Measurements from ENCODE around the gene ZNF616. TPM values are rescaled to one million over a fixed set of nuclear protein-coding genes. Genes with fewer than 3 reads are reported as not detected.
"Not testable (repeated sequence)": the region's sequence is repeated elsewhere in the genome, so short reads cannot be mapped to it uniquely, and the experiment has no call there.

ZNF616 gene
- total RNA-seq, 2 donors from 2014 or later, result 5.4 to 11.6 TPM

DNA sequence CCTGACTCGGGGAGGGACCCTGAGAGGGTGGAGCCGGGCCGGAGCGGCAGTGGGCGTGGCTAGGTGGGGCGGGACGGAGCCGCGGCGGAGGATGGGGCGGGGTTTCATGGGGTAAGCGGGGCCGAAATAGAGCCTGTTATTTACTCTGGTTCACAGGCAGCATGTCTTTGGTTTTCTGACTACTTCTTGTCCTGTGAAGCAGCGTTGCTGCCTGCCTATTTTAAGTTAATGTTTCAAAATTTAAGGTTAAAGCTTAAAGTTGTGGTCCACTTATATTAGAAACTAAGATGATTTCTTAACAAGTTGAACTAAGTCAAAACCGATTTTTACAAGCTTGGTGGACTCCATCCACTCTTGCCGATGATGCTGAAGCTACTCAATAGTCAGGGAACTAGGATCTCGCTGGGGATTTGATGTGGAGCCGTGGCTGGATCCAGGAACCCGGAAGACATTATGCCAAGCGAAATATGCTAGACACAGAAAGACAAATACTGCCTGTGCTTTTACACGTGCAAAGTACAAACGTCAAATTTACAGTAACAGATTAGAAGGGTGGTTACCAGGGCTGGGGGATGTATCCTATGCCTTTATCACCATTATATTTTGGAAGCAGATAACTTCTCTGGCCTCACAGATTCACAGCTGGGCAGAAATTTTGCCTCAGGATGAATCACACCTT, 433 bp upstream of the ZNF616 start:
- peaks cover 5% of the 10 kb centered on the region for H3K9me3 Mint-ChIP-seq
- no peaks in the 10 kb centered on the region for H3K27me3 Mint-ChIP-seq
- peak; percentile 98 for ATAC-seq (replicated peaks)
- H3K36me3 Mint-ChIP-seq (ENCODE audit: low read depth), result peaks cover 16% of the 10 kb centered on the region
- H3K4me3 Mint-ChIP-seq, result peak overlapping the region; percentile 99
- H3K27ac Mint-ChIP-seq, result peak overlapping the region; percentile 94
- H3K4me1 Mint-ChIP-seq, result peaks cover 17% of the 10 kb centered on the region

DNA sequence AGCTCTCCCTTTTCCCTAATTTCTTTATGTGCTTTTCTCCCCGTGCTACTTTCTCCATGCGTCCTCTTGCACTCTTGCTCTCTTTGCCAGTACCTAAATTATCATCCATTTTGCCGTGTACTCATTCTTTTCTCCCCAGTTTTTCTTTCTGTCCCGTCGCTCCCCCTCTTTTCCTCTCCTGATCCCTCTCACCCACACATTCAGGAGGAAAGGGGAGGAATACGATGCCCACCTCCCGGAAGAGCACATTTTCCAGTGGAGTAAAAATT, 821 bp downstream of the ZNF616 start:
- no peaks in the 10 kb centered on the region for H3K27me3 Mint-ChIP-seq
- H3K4me1 Mint-ChIP-seq, result peaks cover 21% of the 10 kb centered on the region
- H3K36me3 Mint-ChIP-seq (ENCODE audit: low read depth), result peaks cover 25% of the 10 kb centered on the region
- peak overlapping the region; percentile 99 for H3K4me3 Mint-ChIP-seq
- ATAC-seq (replicated peaks), result no peak
- H3K27ac Mint-ChIP-seq, result peak overlapping the region; percentile 94
- peaks cover 5% of the 10 kb centered on the region for H3K9me3 Mint-ChIP-seq

DNA sequence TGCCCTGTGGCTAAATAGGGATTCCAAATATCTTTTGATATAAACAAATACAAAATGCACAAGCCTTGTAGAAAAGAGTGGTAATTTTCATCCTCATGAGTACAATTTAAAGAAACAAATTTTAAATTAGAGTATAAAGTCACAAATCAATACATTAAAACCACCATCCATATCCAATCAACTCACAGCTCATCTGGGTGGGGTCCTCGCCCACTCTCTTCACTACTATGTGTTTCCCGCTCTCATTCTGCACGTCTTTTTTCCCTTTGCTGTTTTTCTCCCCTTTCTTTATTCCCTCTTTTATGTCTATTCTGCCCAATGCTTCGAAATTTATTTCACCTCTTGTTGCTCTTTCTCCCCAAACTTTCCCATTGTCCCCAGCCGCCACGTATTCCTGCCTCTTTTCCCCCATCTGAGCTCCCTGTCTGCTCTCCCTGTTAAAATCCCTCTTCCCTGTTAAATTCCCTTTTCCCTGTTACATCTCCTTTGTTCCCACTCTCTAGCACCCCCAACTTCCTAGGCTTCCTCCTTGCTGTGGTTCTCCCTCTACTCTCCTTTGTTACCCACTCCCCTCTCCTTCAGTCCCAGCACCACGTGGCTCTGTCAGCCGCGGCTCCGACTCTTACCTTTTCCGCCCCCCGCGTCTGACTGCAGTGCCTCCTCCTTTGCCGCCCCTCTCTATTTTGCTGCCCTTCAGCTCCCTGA, 1.3 kb downstream of the ZNF616 start:
- H3K36me3 Mint-ChIP-seq (ENCODE audit: low read depth), result peaks cover 28% of the 10 kb centered on the region
- peak overlapping the region; percentile 99 for H3K4me3 Mint-ChIP-seq
- peaks cover 5% of the 10 kb centered on the region for H3K9me3 Mint-ChIP-seq
- peak overlapping the region; percentile 94 for H3K27ac Mint-ChIP-seq
- ATAC-seq (replicated peaks), result no peak
- no peaks in the 10 kb centered on the region for H3K27me3 Mint-ChIP-seq
- peaks cover 21% of the 10 kb centered on the region for H3K4me1 Mint-ChIP-seq

GRCh38 chr19:52120286-52120685, 19.5 kb downstream of the ZNF616 start:
- no peak for ATAC-seq (replicated peaks)
- H3K4me1 Mint-ChIP-seq, result no peaks in the 10 kb centered on the region
- H3K27me3 Mint-ChIP-seq, result no peaks in the 10 kb centered on the region
- H3K27ac Mint-ChIP-seq, result no peak overlapping the region
- peaks cover 37% of the 10 kb centered on the region for H3K9me3 Mint-ChIP-seq
- no peak overlapping the region for H3K4me3 Mint-ChIP-seq
- peaks cover 99% of the 10 kb centered on the region for H3K36me3 Mint-ChIP-seq (ENCODE audit: low read depth)

GRCh38 chr19:52115526-52116053, 24.1 kb downstream of the ZNF616 start:
- ATAC-seq (replicated peaks), result no peak
- H3K27ac Mint-ChIP-seq, result no peak overlapping the region
- peaks cover 56% of the 10 kb centered on the region for H3K36me3 Mint-ChIP-seq (ENCODE audit: low read depth)
- peaks cover 67% of the 10 kb centered on the region for H3K9me3 Mint-ChIP-seq
- no peak overlapping the region for H3K4me3 Mint-ChIP-seq
- H3K27me3 Mint-ChIP-seq, result no peaks in the 10 kb centered on the region
- no peaks in the 10 kb centered on the region for H3K4me1 Mint-ChIP-seq

DNA sequence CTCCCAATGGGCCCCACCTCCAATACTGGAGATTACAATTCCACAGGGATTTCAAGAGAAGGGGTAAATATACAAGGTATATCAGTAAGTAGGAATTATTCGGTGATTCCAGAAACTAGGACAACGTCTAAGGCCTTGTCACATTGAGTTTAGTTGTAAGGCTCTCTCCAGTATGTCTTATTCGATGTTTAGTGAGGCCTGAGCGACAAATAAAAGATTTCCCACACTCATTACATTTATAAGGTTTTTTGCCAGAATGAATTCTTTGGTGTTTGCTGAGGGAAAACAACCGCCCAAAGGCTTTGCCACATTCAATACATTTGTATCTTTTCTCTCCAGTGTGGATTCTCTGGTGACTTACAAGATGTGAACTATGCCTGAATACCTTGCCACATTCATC, 25.0 kb downstream of the ZNF616 start:
- Mint-ChIP-seq H3K4me3 (no peak overlapping the region), H3K4me1 (no peaks in the 10 kb centered on the region), H3K9me3 (peaks cover 62% of the 10 kb centered on the region), H3K27ac (no peak overlapping the region), H3K27me3 (no peaks in the 10 kb centered on the region), H3K36me3 (ENCODE audit: low read depth) (peaks cover 47% of the 10 kb centered on the region)
- no peak for ATAC-seq (replicated peaks)

DNA sequence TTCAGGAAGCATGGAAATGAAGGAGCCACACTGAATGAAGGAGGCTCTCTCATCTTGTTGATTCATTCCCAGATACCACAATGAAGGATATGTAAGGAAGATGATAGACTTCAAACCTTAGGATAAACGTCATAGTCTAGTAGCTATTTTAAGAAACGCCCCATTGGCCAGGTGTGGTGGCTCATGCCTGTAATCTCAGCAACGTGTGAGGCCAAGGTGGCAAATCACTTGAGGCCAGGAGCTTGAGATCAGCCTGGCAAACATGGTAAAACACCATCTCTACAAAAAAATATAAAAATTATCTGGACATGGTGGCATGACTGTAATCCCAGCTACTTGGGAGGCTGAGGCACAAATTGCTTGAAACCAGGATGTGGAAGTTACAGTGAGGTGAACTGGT, 27.1 kb downstream of the ZNF616 start:
- H3K4me3 Mint-ChIP-seq, result no peak overlapping the region
- H3K27me3 Mint-ChIP-seq, result no peaks in the 10 kb centered on the region
- no peaks in the 10 kb centered on the region for H3K4me1 Mint-ChIP-seq
- ATAC-seq (replicated peaks), result no peak
- H3K9me3 Mint-ChIP-seq, result peaks cover 58% of the 10 kb centered on the region
- H3K36me3 Mint-ChIP-seq (ENCODE audit: low read depth), result peaks cover 26% of the 10 kb centered on the region
- H3K27ac Mint-ChIP-seq, result no peak overlapping the region

DNA sequence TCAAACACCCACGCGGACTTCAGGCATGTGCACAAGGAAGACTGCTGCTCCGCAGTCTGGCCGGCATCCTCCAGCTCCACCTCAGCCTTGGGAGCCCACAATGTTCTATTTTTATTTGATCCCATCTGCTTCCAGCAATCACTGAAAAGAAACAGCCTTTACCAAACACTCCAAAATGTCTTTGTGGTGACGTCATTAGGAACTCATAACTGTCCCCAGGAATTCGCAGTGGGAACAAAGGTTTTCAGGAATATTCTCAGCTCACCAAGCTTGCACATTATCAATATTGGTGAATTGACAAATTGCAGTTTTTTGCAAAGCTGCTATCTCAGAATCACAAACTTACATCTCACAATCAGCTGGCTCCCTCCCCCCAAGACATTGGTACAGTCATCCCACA, 29.0 kb downstream of the ZNF616 start:
- ATAC-seq (replicated peaks), result no peak
- Mint-ChIP-seq H3K27me3 (no peaks in the 10 kb centered on the region), H3K4me1 (no peaks in the 10 kb centered on the region), H3K36me3 (ENCODE audit: low read depth) (peaks cover 9% of the 10 kb centered on the region), H3K9me3 (peaks cover 57% of the 10 kb centered on the region), H3K4me3 (no peak overlapping the region), H3K27ac (no peak overlapping the region)

DNA sequence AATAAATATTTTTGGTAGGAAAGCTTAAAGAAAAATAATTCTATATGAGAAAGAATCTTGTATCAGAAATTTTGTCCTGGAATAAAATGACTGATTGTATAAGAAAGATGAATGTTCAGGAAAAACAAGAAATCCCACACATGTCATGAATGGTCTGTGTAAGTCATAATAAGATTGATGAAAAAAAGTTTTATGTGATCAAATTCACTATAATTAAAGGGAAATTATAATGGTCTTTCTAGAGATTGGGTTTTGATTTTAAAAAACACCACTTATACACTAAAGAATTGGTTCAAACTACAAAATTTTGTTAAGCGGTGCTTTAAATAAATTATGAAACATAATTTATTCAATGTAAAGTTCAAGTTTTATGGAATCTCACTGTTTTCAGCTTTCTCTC, 37.0 kb downstream of the ZNF616 start:
- H3K27me3 Mint-ChIP-seq, result no peaks in the 10 kb centered on the region
- H3K4me1 Mint-ChIP-seq, result no peaks in the 10 kb centered on the region
- no peaks in the 10 kb centered on the region for H3K36me3 Mint-ChIP-seq (ENCODE audit: low read depth)
- peaks cover 20% of the 10 kb centered on the region for H3K9me3 Mint-ChIP-seq
- H3K4me3 Mint-ChIP-seq, result no peak overlapping the region
- ATAC-seq (replicated peaks), result no peak
- no peak overlapping the region for H3K27ac Mint-ChIP-seq

- Mint-ChIP-seq H3K27me3 (no peaks in the 10 kb centered on the region), H3K4me3 (no peak overlapping the region), H3K9me3 (peaks cover 16% of the 10 kb centered on the region), H3K4me1 (no peaks in the 10 kb centered on the region), H3K27ac (no peak overlapping the region), H3K36me3 (ENCODE audit: low read depth) (no peaks in the 10 kb centered on the region)
- no peak for ATAC-seq (replicated peaks)
Observed at GRCh38 chr19:52101866-52102562, 37.7 kb downstream of the ZNF616 start.

GRCh38 chr19:52099497-52100138, 40.1 kb downstream of the ZNF616 start:
- H3K4me3 Mint-ChIP-seq, result no peak overlapping the region
- H3K27ac Mint-ChIP-seq, result no peak overlapping the region
- peaks cover 11% of the 10 kb centered on the region for H3K36me3 Mint-ChIP-seq (ENCODE audit: low read depth)
- no peak for ATAC-seq (replicated peaks)
- no peaks in the 10 kb centered on the region for H3K27me3 Mint-ChIP-seq
- H3K9me3 Mint-ChIP-seq, result peaks cover 26% of the 10 kb centered on the region
- H3K4me1 Mint-ChIP-seq, result peaks cover 5% of the 10 kb centered on the region

DNA sequence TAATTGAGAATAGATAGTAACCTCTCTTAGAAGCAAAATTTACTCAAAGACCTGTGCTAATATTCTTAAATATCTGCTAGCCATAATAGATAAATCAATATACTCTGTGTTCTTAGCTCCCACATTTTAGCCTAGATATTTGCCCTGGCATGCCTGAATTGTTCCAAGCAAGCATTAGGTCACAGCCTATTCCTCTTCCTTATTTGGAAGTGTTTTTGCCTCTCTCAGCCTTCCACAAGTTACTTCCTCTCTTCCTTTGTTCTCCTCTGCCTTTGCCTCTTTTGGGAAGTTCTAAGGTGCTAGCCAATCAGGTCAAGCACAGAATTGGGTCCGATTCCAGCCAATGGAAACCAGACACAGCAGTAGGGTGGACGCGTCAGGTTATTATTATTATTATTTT, 43.3 kb downstream of the ZNF616 start:
- not testable (repeated sequence) for H3K27ac Mint-ChIP-seq; ATAC-seq (replicated peaks); H3K27me3 Mint-ChIP-seq
- Mint-ChIP-seq H3K4me1 (peaks cover 23% of the 10 kb centered on the region), H3K4me3 (peak overlapping the region; percentile 100), H3K36me3 (ENCODE audit: low read depth) (peaks cover 43% of the 10 kb centered on the region), H3K9me3 (peaks cover 44% of the 10 kb centered on the region)

DNA sequence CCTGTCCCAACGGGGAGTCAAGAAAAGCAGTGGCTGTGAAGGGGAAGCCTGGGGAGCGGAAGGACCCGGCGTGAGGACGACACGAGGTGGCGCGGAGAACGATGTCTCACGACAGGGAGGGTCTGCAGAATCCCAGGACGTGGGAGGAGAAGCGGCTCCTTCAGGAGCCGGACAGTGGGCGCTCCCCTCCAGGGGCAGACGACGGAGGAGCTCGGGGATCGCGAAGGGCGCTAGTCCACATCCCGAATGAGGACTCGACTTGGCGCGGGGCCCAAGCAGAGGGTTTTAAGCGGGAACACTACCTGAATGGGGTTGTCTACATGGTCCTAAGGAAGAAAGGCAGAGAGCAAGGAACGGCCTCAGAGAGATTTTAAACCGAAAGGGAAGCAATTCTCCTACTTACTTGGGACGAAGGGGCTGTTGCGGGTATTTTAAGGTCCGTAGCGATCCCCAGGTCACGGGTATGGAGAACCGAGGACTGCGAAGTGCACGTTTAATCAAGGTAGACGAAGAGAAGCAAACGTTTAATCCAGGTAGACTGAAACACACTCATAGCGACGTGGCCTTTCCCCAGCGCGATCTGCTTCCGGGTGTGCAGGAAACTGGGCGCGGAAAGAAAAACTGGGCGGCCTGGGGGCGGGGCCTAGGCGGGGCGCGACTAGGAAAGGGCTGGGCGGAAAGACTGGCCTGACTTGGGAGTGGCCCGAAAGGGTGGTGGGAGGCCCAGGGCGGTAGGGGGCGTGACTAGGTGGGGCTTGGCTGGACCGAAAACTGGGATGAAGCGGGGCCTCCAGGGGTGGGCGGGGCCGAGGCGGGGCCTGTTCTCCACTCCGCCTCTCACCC, 44.3 kb downstream of the ZNF616 start, which contains the start of gene ZNF841:
TSS of gene ZNF841 (minus strand) at position 594 of the 843 bp plus-strand sequence. CDS start 10,964 bp downstream, outside the sequence.
- Mint-ChIP-seq H3K36me3 (ENCODE audit: low read depth) (peaks cover 53% of the 10 kb centered on the region), H3K4me3 (peak within 1 kb of the TSS; percentile 100), H3K4me1 (peaks cover 25% of the 10 kb centered on the region), H3K27ac (peak within 1 kb of the TSS; percentile 99), H3K27me3 (no peaks in the 10 kb centered on the region), H3K9me3 (peaks cover 50% of the 10 kb centered on the region)
- peak; percentile 99 for ATAC-seq (replicated peaks)

All from activated T-helper 17 cell treated with anti-CD3 and anti-CD28 coated beads, Interleukin-2, amount 50 U/mL, for 72 hours (primary cell).